ENCODE data around the gene DYTN.

- TF ChIP-seq, protein P1, sequence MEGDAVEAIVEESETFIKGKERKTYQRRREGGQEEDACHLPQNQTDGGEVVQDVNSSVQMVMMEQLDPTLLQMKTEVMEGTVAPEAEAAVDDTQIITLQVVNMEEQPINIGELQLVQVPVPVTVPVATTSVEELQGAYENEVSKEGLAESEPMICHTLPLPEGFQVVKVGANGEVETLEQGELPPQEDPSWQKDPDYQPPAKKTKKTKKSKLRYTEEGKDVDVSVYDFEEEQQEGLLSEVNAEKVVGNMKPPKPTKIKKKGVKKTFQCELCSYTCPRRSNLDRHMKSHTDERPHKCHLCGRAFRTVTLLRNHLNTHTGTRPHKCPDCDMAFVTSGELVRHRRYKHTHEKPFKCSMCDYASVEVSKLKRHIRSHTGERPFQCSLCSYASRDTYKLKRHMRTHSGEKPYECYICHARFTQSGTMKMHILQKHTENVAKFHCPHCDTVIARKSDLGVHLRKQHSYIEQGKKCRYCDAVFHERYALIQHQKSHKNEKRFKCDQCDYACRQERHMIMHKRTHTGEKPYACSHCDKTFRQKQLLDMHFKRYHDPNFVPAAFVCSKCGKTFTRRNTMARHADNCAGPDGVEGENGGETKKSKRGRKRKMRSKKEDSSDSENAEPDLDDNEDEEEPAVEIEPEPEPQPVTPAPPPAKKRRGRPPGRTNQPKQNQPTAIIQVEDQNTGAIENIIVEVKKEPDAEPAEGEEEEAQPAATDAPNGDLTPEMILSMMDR (IDR thresholded peaks at IDR 0.05; ENCODE audit: poor library complexity), result peak; percentile 71
- TF ChIP-seq EZH2phosphoT487 (IDR thresholded peaks at IDR 0.05; ENCODE audit: low read depth, severe bottlenecking, unreplicated experiment), result no peak
These were observed 24.6 kb downstream of the DYTN start for GRCh38 chr2:206693399-206694137.
